HepG2 (cell line): ENCODE measurements around the gene SGCD.

ENCODE experiments used
- ATF1 ChIP-seq: IDR thresholded peaks from 2 replicates; pipeline ENCODE4 v1.6.1; 2016; ENCODE audit warnings: mild to moderate bottlenecking, control low read depth
- PHF8 ChIP-seq: sonication (generic); formaldehyde crosslinking; IDR thresholded peaks from 2 replicates; pipeline ENCODE4 v1.5.0; 2020; ENCODE audit warnings: missing genetic modification reagents
- POGK ChIP-seq: sonication (generic); formaldehyde crosslinking; conservative IDR thresholded peaks from 2 replicates; pipeline ENCODE4 v1.8.0; 2022; ENCODE audit warnings: mild to moderate bottlenecking, moderate library complexity, missing genetic modification reagents
- POLR2AphosphoS5 ChIP-seq: IDR thresholded peaks from 2 replicates; pipeline ENCODE4 v1.6.1; 2012; ENCODE audit warnings: low read depth, low read length
- POLR2G ChIP-seq: fragments of 200-400 bp; formaldehyde crosslinking; IDR thresholded peaks from 2 replicates; pipeline ENCODE4 v1.6.1; 2018; ENCODE audit warnings: mild to moderate bottlenecking, low read depth, low read length, moderate library complexity
- SMAD3 ChIP-seq: sonication (generic); formaldehyde crosslinking; IDR thresholded peaks from 2 replicates; pipeline ENCODE4 v1.4.0; 2020; ENCODE audit warnings: missing genetic modification reagents
- SP2 ChIP-seq: sonication (generic); formaldehyde crosslinking; IDR thresholded peaks from 2 replicates; pipeline ENCODE4 v1.5.1; 2020; ENCODE audit warnings: mild to moderate bottlenecking, missing genetic modification reagents
- TF ChIP-seq, protein P1 (sequence below): IDR thresholded peaks from 2 replicates; pipeline ENCODE4 v1.6.1; 2012; ENCODE audit warnings: inconsistent platforms

DNA sequence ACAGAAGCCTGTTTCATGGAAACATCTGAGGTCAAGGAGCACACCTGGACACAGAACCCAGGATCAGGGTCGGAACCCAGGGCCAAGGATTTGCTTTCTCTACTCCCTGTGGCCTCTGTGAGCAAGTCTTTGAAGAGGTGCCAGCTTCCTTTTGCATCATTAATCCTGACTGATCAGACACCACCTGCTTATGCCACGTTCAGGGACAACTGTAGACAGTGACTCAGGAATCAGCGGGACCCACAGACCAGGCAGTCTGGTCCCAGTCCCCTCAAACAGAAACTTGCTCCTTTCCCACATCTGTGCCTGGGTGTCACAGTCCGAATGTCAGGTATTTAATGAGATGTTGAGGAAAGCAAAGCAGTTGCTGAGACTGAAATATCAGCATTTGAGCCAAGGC is 154.8 kb downstream of the SGCD start:
- TF ChIP-seq SMAD3 (CRISPR knock-in tag), result no peak
- TF ChIP-seq, protein P1, sequence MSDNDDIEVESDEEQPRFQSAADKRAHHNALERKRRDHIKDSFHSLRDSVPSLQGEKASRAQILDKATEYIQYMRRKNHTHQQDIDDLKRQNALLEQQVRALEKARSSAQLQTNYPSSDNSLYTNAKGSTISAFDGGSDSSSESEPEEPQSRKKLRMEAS, result no peak
- no peak for TF ChIP-seq POLR2AphosphoS5
- no peak for TF ChIP-seq POLR2G
- TF ChIP-seq POGK (CRISPR knock-in tag), result no peak
- TF ChIP-seq SP2 (CRISPR knock-in tag), result no peak
- no peak for TF ChIP-seq ATF1 (CRISPR knock-in tag)
- TF ChIP-seq PHF8 (CRISPR knock-in tag), result no peak
